H9 (cell line): ENCODE data around the gene CLDN11. TPM values are rescaled to one million over a fixed set of nuclear protein-coding genes. Genes with fewer than 3 reads are reported as not detected.
A peak's percentile ranks its signal among the peaks of the same experiment; 100 is the strongest.

ENCODE experiments used
- DNase-seq: peaks from one replicate; pipeline ENCODE4 v3.0.0-alpha.2; 2017
- H2AFZ ChIP-seq: one replicate; pipeline ENCODE4 v1.6.1; 2013; ENCODE audit warnings: mild to moderate bottlenecking, low read length, control low read depth, moderate library complexity
- H2AK5ac ChIP-seq: 2 replicates; pipeline ENCODE4 v1.6.1; 2013; ENCODE audit warnings: low read length, control low read depth, mixed read lengths; ENCODE audit not compliant: insufficient read length
- H2BK120ac ChIP-seq: one replicate; pipeline ENCODE4 v1.6.1; 2013; ENCODE audit warnings: low read depth, mild to moderate bottlenecking, low read length, control low read depth, inconsistent platforms; ENCODE audit not compliant: poor library complexity, severe bottlenecking
- H2BK12ac ChIP-seq: 2 replicates; pipeline ENCODE4 v1.6.1; 2013; ENCODE audit warnings: low read length, control low read depth, mixed read lengths, low read depth; ENCODE audit not compliant: insufficient read length
- H2BK15ac ChIP-seq: 2 replicates; pipeline ENCODE4 v1.6.1; 2013; ENCODE audit warnings: low read depth, low read length, control low read depth
- H2BK20ac ChIP-seq: one replicate; pipeline ENCODE4 v1.6.1; 2013; ENCODE audit warnings: low read depth, mild to moderate bottlenecking, low read length, control low read depth, inconsistent platforms; ENCODE audit not compliant: poor library complexity, severe bottlenecking
- H2BK5ac ChIP-seq: 2 replicates; pipeline ENCODE4 v1.6.1; 2013; ENCODE audit warnings: low read length, control low read depth, mixed read lengths; ENCODE audit not compliant: insufficient read length
- H3K14ac ChIP-seq: 2 replicates; pipeline ENCODE4 v1.6.1; 2013; ENCODE audit warnings: low read length, control low read depth; ENCODE audit not compliant: insufficient read depth
- H3K18ac ChIP-seq: 2 replicates; pipeline ENCODE4 v1.6.1; 2013; ENCODE audit warnings: low read depth, mild to moderate bottlenecking, mixed read lengths, low read length, control low read depth; ENCODE audit not compliant: insufficient read length
- H3K23ac ChIP-seq: 2 replicates; pipeline ENCODE4 v1.6.1; 2013; ENCODE audit warnings: low read length, control low read depth, mixed read lengths, low read depth; ENCODE audit not compliant: insufficient read length
- H3K23me2 ChIP-seq: 2 replicates; pipeline ENCODE4 v1.6.1; 2013; ENCODE audit warnings: low read depth, mild to moderate bottlenecking, mixed read lengths, low read length, control low read depth; ENCODE audit not compliant: insufficient read length, poor library complexity, severe bottlenecking
- H3K27ac ChIP-seq: 2 replicates; pipeline ENCODE4 v1.5.1; 2013; ENCODE audit warnings: low read length, control low read depth, mixed read lengths, low read depth; ENCODE audit not compliant: insufficient read length
- H3K27me3 ChIP-seq: 2 replicates; pipeline ENCODE4 v1.6.1; 2013; ENCODE audit warnings: low read length, control low read depth, inconsistent platforms; ENCODE audit not compliant: insufficient read depth
- H3K4ac ChIP-seq: 2 replicates; pipeline ENCODE4 v1.6.1; 2013; ENCODE audit warnings: low read depth, mild to moderate bottlenecking, control low read depth, inconsistent platforms, low read length, moderate library complexity
- H3K4me1 ChIP-seq: 2 replicates; pipeline ENCODE4 v1.6.1; 2013; ENCODE audit warnings: low read length, control low read depth, inconsistent platforms; ENCODE audit not compliant: insufficient read depth
- H3K4me2 ChIP-seq: 2 replicates; pipeline ENCODE4 v1.6.1; 2013; ENCODE audit warnings: low read length, control low read depth, mixed read lengths; ENCODE audit not compliant: insufficient read length, insufficient read depth
- H3K56ac ChIP-seq: 2 replicates; pipeline ENCODE4 v1.6.1; 2013; ENCODE audit warnings: low read depth, mild to moderate bottlenecking, mixed read lengths, low read length, control low read depth; ENCODE audit not compliant: insufficient read length
- H3K79me1 ChIP-seq: 2 replicates; pipeline ENCODE4 v1.6.1; 2013; ENCODE audit warnings: low read depth, mild to moderate bottlenecking, moderate library complexity, low read length, control low read depth, inconsistent platforms; ENCODE audit not compliant: insufficient read depth, poor library complexity, severe bottlenecking
- H3K79me2 ChIP-seq: 2 replicates; pipeline ENCODE4 v1.6.1; 2013; ENCODE audit warnings: low read length, control low read depth, inconsistent platforms; ENCODE audit not compliant: insufficient read depth
- H3K9ac ChIP-seq: 2 replicates; pipeline ENCODE4 v1.6.1; 2013; ENCODE audit warnings: low read length, control low read depth, mixed read lengths; ENCODE audit not compliant: insufficient read length; ENCODE audit errors: extremely low read depth
- H3K9me3 ChIP-seq: one replicate; pipeline ENCODE4 v1.6.1; 2013; ENCODE audit warnings: low read depth, low read length, inconsistent platforms; ENCODE audit not compliant: control insufficient read depth
- H3T11ph ChIP-seq: one replicate; pipeline ENCODE4 v1.6.1; 2013; ENCODE audit warnings: mild to moderate bottlenecking, low read length, control low read depth, inconsistent platforms
- H4K20me1 ChIP-seq: one replicate; pipeline ENCODE4 v1.6.1; 2013; ENCODE audit not compliant: control insufficient read depth, insufficient read length, insufficient read depth
- H4K5ac ChIP-seq: 2 replicates; pipeline ENCODE4 v1.6.1; 2013; ENCODE audit warnings: low read depth, mild to moderate bottlenecking, mixed read lengths, low read length, control low read depth; ENCODE audit not compliant: insufficient read length
- H4K8ac ChIP-seq: replicated peaks from 2 replicates; pipeline ENCODE4 v1.6.1; 2013; ENCODE audit warnings: low read length, control low read depth, mixed read lengths, low read depth; ENCODE audit not compliant: insufficient read length
- H4K91ac ChIP-seq: 2 replicates; pipeline ENCODE4 v1.6.1; 2013; ENCODE audit warnings: low read depth, mild to moderate bottlenecking, moderate library complexity, mixed read lengths, low read length, control low read depth; ENCODE audit not compliant: insufficient read length
- H3K27ac Mint-ChIP-seq, 3 experiments: 2 replicates in 2 of 3; 3 replicates in 1 of 3; pipeline ENCODE4 v1.8.0; 2020 to 2021; ENCODE audit warnings: mixed read lengths in 3 of 3, mild to moderate bottlenecking in 1 of 3, moderate library complexity in 1 of 3
- H3K27me3 Mint-ChIP-seq: 2 replicates; pipeline ENCODE4 v1.8.0; 2021; ENCODE audit warnings: low read depth, mild to moderate bottlenecking, moderate library complexity, mixed read lengths
- H3K36me3 Mint-ChIP-seq, 3 experiments: 2 replicates in 2 of 3; 3 replicates in 1 of 3; pipeline ENCODE4 v1.8.0; 2020 to 2021; ENCODE audit warnings: low read depth in 3 of 3, mixed read lengths in 3 of 3; ENCODE audit not compliant: insufficient read depth in 1 of 3
- H3K4me1 Mint-ChIP-seq, 2 experiments: 2 replicates each; pipeline ENCODE4 v1.8.0; 2020; ENCODE audit warnings: mixed read lengths in 2 of 2
- H3K4me3 Mint-ChIP-seq, 2 experiments: 2 replicates in 1 of 2; 3 replicates in 1 of 2; pipeline ENCODE4 v1.8.0; 2020 to 2021; ENCODE audit warnings: mild to moderate bottlenecking in 2 of 2, mixed read lengths in 2 of 2, moderate library complexity in 1 of 2
- H3K9me3 Mint-ChIP-seq, 2 experiments: 2 replicates in 1 of 2; 3 replicates in 1 of 2; pipeline ENCODE4 v1.8.0; 2020; ENCODE audit warnings: mild to moderate bottlenecking in 2 of 2, mixed read lengths in 2 of 2, moderate library complexity in 1 of 2
- WGBS: extraction: QIAGEN DNeasy Blood & Tissue Kit; methylation state at CpG from one replicate; pipeline ENCODE4 v1.1.7; 2013; ENCODE audit warnings: missing lambda C conversion rate, low lambda C conversion rate, mixed read lengths; ENCODE audit not compliant: insufficient read length; ENCODE audit errors: extremely low coverage; 5-methylcytosine and 5-hydroxymethylcytosine counted together
- total RNA-seq: library from RNA; stranded (reverse); gene quantifications from 2 replicates; pipeline ENCODE4 v1.2.1, GENCODE V29; 2021
- TF ChIP-seq, protein P1 (sequence below): fragments of 200-600 bp; sonication (generic); conservative IDR thresholded peaks from 3 replicates; pipeline ENCODE4 v1.8.0; 2021; ENCODE audit warnings: antibody characterized with exemption, mild to moderate bottlenecking

CLDN11 gene
- total RNA-seq, 1 experiment from 2014 or later = 1.7 TPM

DNA sequence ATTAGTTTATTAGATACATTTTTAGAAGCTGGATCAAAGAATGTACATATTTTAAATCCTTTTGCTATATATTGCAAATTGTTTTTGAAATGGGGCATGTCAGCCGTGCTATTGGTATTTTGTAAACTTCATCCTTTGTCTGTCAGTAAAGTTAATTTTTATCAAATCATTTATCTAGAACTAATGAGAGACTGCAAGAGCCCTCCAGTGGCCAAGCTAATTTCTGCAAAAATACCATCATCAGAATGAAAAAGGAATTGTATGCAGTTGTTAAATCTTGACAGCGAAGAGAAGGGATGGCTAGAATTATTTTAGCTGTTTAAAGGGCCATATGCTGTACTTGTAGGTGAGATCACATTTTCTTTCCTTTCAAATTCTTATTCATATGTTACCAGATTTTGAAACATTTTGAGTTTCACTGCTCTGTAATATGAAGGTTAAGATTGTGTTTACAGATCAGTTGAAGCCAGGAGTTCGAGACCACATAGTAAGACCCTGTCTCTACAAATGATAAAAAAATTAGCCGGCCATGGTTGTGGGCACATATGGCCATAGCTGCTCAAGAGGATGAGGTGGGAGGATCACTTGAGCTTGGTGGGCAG is 8.1 kb upstream of the CLDN11 start:
- Histone ChIP-seq H3T11ph (no peak overlapping the region), H3K9me3 (no peaks in the 10 kb centered on the region), H3K27ac (no peak overlapping the region), H3K4me1 (no peaks in the 10 kb centered on the region), H3K23me2 (no peaks in the 10 kb centered on the region), H4K8ac (no peak overlapping the region), H2BK15ac (no peak overlapping the region), H3K18ac (no peak overlapping the region), H4K5ac (no peak overlapping the region), H2BK120ac (no peak overlapping the region), H3K79me1 (no peaks in the 10 kb centered on the region), H2AK5ac (no peak overlapping the region), H4K20me1 (no peaks in the 10 kb centered on the region), H3K23ac (no peak overlapping the region), H4K91ac (no peak overlapping the region), H3K56ac (no peak overlapping the region), H3K14ac (no peak overlapping the region), H3K9ac (no peak overlapping the region), H3K4me2 (no peak overlapping the region), H3K4ac (no peak overlapping the region), H2BK12ac (no peak overlapping the region), H2BK20ac (no peak overlapping the region), H2BK5ac (no peak overlapping the region), H3K79me2 (no peaks in the 10 kb centered on the region), H3K27me3 (no peaks in the 10 kb centered on the region), H2AFZ (no peak overlapping the region)
- no CpG with 5 or more reads among the region's 4 CpGs for WGBS
- peaks cover 3 to 11% of the 10 kb centered on the region in 2 experiments; a peak in 2 of 4 replicates for H3K4me1 Mint-ChIP-seq
- DNase-seq = no peak
- no peak overlapping the region for H3K4me3 Mint-ChIP-seq
- no peak overlapping the region for H3K27ac Mint-ChIP-seq
- TF ChIP-seq, protein P1, sequence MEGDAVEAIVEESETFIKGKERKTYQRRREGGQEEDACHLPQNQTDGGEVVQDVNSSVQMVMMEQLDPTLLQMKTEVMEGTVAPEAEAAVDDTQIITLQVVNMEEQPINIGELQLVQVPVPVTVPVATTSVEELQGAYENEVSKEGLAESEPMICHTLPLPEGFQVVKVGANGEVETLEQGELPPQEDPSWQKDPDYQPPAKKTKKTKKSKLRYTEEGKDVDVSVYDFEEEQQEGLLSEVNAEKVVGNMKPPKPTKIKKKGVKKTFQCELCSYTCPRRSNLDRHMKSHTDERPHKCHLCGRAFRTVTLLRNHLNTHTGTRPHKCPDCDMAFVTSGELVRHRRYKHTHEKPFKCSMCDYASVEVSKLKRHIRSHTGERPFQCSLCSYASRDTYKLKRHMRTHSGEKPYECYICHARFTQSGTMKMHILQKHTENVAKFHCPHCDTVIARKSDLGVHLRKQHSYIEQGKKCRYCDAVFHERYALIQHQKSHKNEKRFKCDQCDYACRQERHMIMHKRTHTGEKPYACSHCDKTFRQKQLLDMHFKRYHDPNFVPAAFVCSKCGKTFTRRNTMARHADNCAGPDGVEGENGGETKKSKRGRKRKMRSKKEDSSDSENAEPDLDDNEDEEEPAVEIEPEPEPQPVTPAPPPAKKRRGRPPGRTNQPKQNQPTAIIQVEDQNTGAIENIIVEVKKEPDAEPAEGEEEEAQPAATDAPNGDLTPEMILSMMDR = peak; percentile 62
- no peaks in the 10 kb centered on the region for H3K36me3 Mint-ChIP-seq
- H3K9me3 Mint-ChIP-seq = no peaks in the 10 kb centered on the region
- no peaks in the 10 kb centered on the region for H3K27me3 Mint-ChIP-seq
